AG04450 (cell line): ENCODE results near the gene SDK1. TPM values are rescaled to one million over a fixed set of nuclear protein-coding genes. Genes with fewer than 3 reads are reported as not detected.

Experiments
- CTCF ChIA-PET: fragments of 300-600, 350-600 bp; formaldehyde crosslinking; extraction: SDS; loops from one replicate; lab custom pipeline; 2022; ENCODE audit warnings: antibody characterized with exemption, inconsistent platforms; lab: Charles Lee
- POLR2A ChIA-PET: fragments of 350-600 bp; formaldehyde crosslinking; extraction: SDS; loops from one replicate; lab custom pipeline; 2021; ENCODE audit warnings: antibody characterized with exemption, inconsistent platforms; lab: Yijun Ruan, JAX
- DNase-seq: peaks from one replicate; pipeline ENCODE4 v3.0.0-alpha.2; 2011; ENCODE audit warnings: low read depth, low spot score
- H3K27ac ChIP-seq: one replicate; pipeline ENCODE4 v1.5.1; 2012; ENCODE audit warnings: low read depth, low read length, control low read depth
- H3K27me3 ChIP-seq: one replicate; pipeline ENCODE4 v1.6.0; 2012; ENCODE audit warnings: low read length; ENCODE audit not compliant: control insufficient read depth, insufficient read depth
- H3K4me3 ChIP-seq: 2 replicates; pipeline ENCODE4 v1.5.1; 2011; ENCODE audit warnings: mild to moderate bottlenecking, low read depth, low read length, control low read depth
- H3K9me3 ChIP-seq: 2 replicates; pipeline ENCODE4 v1.5.1; 2012; ENCODE audit warnings: low read length; ENCODE audit not compliant: control insufficient read depth, insufficient read depth
- CTCF ChIP-seq: IDR thresholded peaks from 2 replicates; pipeline ENCODE4 v1.5.1; 2011; ENCODE audit warnings: low read depth, low read length, control low read depth, inconsistent platforms
- polyA plus RNA-seq: library from polyadenylated mRNA; depleted of rRNA; stranded (reverse); fragments of >200 nt; gene quantifications from 2 replicates; pipeline ENCODE4 v1.2.3, GENCODE V29; 2011

The SDK1 gene
- polyA plus RNA-seq, 1 experiment: 2.2 TPM

- Histone ChIP-seq H3K9me3 (no peaks in the 10 kb centered on the region), H3K27me3 (no peaks in the 10 kb centered on the region), H3K27ac (no peak overlapping the region), H3K4me3 (no peak overlapping the region)
- TF ChIP-seq CTCF: no peak
- CTCF ChIA-PET: no interaction called here
- POLR2A ChIA-PET: no interaction called here
- no peak for DNase-seq
These were observed 108.0 kb downstream of the SDK1 start for GRCh38 chr7:3408814-3409595.

- TF ChIP-seq CTCF: no peak
- H3K4me3 ChIP-seq: no peak overlapping the region
- no peak for DNase-seq
- no peaks in the 10 kb centered on the region for H3K27me3 ChIP-seq
- ChIA-PET POLR2A (no interaction called here), CTCF (interaction anchor here (1.0 kb wide), 1 partner anchor 8 kb away, joined by 3 read pairs; no protein-coding TSS in a partner anchor)
- no peaks in the 10 kb centered on the region for H3K9me3 ChIP-seq
- no peak overlapping the region for H3K27ac ChIP-seq
These were observed 111.8 kb downstream of the SDK1 start for GRCh38 chr7:3412871-3413270.

GRCh38 chr7:3415861-3416312 lies 114.8 kb downstream of the SDK1 start:
- no peaks in the 10 kb centered on the region for H3K27me3 ChIP-seq
- no peaks in the 10 kb centered on the region for H3K9me3 ChIP-seq
- no peak for TF ChIP-seq CTCF
- H3K27ac ChIP-seq: no peak overlapping the region
- ChIA-PET CTCF (no interaction called here), POLR2A (no interaction called here)
- no peak for DNase-seq
- no peak overlapping the region for H3K4me3 ChIP-seq

- Histone ChIP-seq H3K27me3 (no peaks in the 10 kb centered on the region), H3K27ac (no peak overlapping the region), H3K9me3 (no peaks in the 10 kb centered on the region), H3K4me3 (no peak overlapping the region)
- POLR2A ChIA-PET: no interaction called here
- DNase-seq: no peak
- no peak for TF ChIP-seq CTCF
- CTCF ChIA-PET: no interaction called here
These were observed 115.4 kb downstream of the SDK1 start for GRCh38 chr7:3416453-3416852.

- no peak for DNase-seq
- TF ChIP-seq CTCF: no peak
- H3K27me3 ChIP-seq: no peaks in the 10 kb centered on the region
- no peak overlapping the region for H3K27ac ChIP-seq
- ChIA-PET POLR2A (no interaction called here), CTCF (no interaction called here)
- no peak overlapping the region for H3K4me3 ChIP-seq
- peaks cover 2% of the 10 kb centered on the region; the same call in 1 of the 2 replicates for H3K9me3 ChIP-seq
These were observed 124.0 kb downstream of the SDK1 start for GRCh38 chr7:3425087-3425486.
